Cardiac fibroblast (primary cell): Measurements from ENCODE around the gene DPYSL3.

Experiments used
- DNase-seq, 2 donors: peaks; one replicate each; pipeline versions ENCODE4 v3.0.0 to v3.0.0-alpha.2; 2010; ENCODE audit warnings: low read depth in 2 of 2
- H3K4me3 ChIP-seq, 2 donors: replicated peaks in 1 of 2; 1 replicate in 1 of 2; 2 replicates in 1 of 2; pipeline ENCODE4 v1.5.1; 2011; ENCODE audit warnings: low read depth in 2 of 2, low read length in 2 of 2, mild to moderate bottlenecking in 2 of 2, moderate library complexity in 1 of 2
- TF ChIP-seq, protein P1 (sequence below): IDR thresholded peaks from one replicate; pipeline ENCODE4 v1.5.1; 2011; ENCODE audit warnings: low read depth, mild to moderate bottlenecking, low read length, inconsistent platforms

The DPYSL3 gene

GRCh38 chr5:147426640-147427327 lies 83.1 kb downstream of the DPYSL3 start:
- TF ChIP-seq, protein P1, sequence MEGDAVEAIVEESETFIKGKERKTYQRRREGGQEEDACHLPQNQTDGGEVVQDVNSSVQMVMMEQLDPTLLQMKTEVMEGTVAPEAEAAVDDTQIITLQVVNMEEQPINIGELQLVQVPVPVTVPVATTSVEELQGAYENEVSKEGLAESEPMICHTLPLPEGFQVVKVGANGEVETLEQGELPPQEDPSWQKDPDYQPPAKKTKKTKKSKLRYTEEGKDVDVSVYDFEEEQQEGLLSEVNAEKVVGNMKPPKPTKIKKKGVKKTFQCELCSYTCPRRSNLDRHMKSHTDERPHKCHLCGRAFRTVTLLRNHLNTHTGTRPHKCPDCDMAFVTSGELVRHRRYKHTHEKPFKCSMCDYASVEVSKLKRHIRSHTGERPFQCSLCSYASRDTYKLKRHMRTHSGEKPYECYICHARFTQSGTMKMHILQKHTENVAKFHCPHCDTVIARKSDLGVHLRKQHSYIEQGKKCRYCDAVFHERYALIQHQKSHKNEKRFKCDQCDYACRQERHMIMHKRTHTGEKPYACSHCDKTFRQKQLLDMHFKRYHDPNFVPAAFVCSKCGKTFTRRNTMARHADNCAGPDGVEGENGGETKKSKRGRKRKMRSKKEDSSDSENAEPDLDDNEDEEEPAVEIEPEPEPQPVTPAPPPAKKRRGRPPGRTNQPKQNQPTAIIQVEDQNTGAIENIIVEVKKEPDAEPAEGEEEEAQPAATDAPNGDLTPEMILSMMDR = no peak
- no peak overlapping the region for H3K4me3 ChIP-seq
- no peak for DNase-seq

DNA sequence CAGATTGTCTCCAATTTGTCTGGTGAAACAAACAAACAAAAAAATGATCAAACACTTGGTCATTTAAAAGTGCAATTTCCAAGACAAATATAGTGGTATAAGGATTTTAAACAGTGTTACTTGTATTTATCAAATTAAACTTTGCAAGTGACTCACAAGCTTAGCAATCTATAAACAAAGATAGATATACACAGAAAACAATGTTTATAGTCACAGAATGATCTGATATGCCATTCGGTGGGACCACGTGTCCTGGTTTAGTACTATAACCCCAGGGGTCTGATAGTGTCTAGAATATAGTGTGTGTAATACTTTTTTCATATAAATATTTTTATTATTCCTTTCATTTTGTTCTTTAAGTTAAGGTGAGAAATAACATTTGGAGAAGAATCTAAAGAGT lies 91.3 kb downstream of the DPYSL3 start:
- H3K4me3 ChIP-seq = no peak overlapping the region
- TF ChIP-seq, protein P1 = no peak
- no peak for DNase-seq

GRCh38 chr5:147417135-147417813 lies 92.6 kb downstream of the DPYSL3 start:
- TF ChIP-seq, protein P1 = no peak
- H3K4me3 ChIP-seq = no peak overlapping the region
- DNase-seq = peak; percentile 81 to 96

DNA sequence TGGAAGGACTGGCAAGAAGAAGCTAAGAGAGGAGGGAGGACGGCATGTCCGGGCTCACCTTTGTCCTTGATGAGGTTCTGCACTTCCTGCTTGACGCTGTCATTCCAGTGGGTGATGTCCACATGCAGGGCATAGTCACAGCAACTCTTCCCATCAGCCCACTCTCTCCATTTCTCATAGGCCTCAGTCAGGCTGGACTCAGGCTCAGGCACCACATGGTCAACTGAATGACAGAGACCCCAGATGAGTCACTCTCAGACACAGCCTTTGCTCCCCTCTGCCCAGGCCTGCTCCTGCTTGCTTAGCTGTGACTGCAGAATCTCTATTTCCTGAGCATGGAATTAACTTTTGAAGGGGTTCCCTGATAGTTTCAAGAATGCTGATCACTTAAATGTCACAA lies 94.2 kb downstream of the DPYSL3 start:
- DNase-seq = no peak
- TF ChIP-seq, protein P1 = no peak
- no peak overlapping the region for H3K4me3 ChIP-seq

DNA sequence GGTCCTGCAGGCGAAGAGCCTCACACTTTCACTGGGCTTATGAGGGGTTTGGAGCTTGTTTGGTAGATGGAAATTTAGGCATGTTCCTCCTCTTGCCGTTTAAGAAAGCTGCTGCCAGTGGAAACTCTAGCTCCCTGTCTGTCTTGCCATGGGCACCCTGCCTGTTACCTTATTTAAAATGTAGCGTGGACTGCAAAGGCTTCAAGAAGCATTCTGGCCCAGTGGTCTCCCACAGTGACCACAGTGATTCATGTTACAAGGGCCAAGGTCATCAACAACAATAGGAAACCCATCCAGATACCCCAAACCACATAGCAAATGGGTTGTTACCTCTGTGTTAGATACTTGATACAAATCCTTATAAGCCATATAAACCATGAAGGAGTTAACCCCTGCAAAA lies 96.6 kb downstream of the DPYSL3 start:
- DNase-seq = no peak
- TF ChIP-seq, protein P1 = no peak
- H3K4me3 ChIP-seq = no peak overlapping the region

DNA sequence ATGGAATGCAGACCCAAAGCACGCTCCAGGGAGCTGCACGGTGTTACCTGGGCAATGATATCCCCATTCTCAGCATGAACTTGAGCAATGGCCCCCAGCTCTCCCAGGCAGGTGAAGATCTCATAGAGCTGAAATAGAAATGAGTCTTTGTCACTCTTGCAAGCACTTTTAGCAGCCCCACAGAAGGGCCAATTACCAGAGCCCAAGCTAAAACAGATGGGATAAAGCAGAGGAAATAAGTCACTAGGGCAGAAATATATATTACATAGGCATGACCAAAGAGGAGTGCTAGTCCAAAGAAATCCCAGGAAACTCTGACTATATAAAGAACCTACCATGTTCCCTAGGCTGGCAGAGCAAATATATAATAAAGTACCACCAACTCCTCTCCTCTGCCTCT lies 97.3 kb downstream of the DPYSL3 start:
- TF ChIP-seq, protein P1 = no peak
- DNase-seq = no peak
- no peak overlapping the region for H3K4me3 ChIP-seq
